ENCODE measurements around the gene RAB11FIP3. TPM values are rescaled to one million over a fixed set of nuclear protein-coding genes. Genes with fewer than 3 reads are reported as not detected.

RAB11FIP3 gene
- total RNA-seq (2021): 38.4 and 42.4 TPM in 2 replicates
- percentile 51 among the genes with signal in this experiment for Bru-seq, nascent RNA
- BruChase-seq, experiment 1, labeled RNA remaining after a 2-hour chase: percentile 58 among the genes with signal in this experiment
- BruChase-seq, experiment 2, labeled RNA remaining after a 6-hour chase: percentile 65 among the genes with signal in this experiment
- long read RNA-seq, full-length matches to known transcripts: 11 of 31 reads
- long read RNA-seq, partial matches to known transcripts: 14 of 31 reads
- long read RNA-seq, other reads (novel, unspliced or antisense): 6 of 31 reads

GRCh38 chr16:425082-425718, at the start of gene RAB11FIP3:
Gene RAB11FIP3, plus strand, starts transcription at chr16:425649. Its CDS starts 358 bp downstream, at chr16:426007.
- H3K4me1 ChIP-seq (replicated peaks; ENCODE audit: insufficient read depth): peaks cover 22% of the 10 kb centered on the region
- H3K4me2 ChIP-seq: peak within 1 kb of the TSS; percentile 97
- H3K79me2 ChIP-seq (ENCODE audit: low read depth): peaks cover 10% of the 10 kb centered on the region
- no peaks in the 10 kb centered on the region for H3K27me3 ChIP-seq (ENCODE audit: insufficient read depth, low read depth)
- intact Hi-C loops (cut with micrococcal nuclease; ENCODE audit: unreplicated experiment): loop anchor here (5.0 kb wide), 1 partner anchor 102 kb away; the partner anchor contains the start of gene CAPN15
- H3K27ac ChIP-seq: no peak within 1 kb of the TSS
- H4K20me1 ChIP-seq (ENCODE audit: insufficient read depth): no peaks in the 10 kb centered on the region; the same call in 1 of the 2 replicates
- no TSS peak for BruUV-seq (replicated peaks)
- TF ChIP-seq CTCF (conservative IDR thresholded peaks at IDR 0.05): no peak; the same call in 1 of the 2 replicates
- no peak for TF ChIP-seq EZH2 (IDR thresholded peaks at IDR 0.05; ENCODE audit: low read depth)
- H3K9me3 ChIP-seq (ENCODE audit: insufficient read depth, low read depth): no peaks in the 10 kb centered on the region
- ChIA-PET CTCF (interaction anchor here (0.5 to 0.7 kb wide), 3 partner anchors 16 to 72 kb away, joined by 3 to 7 read pairs (median 3); no protein-coding TSS in a partner anchor), POLR2A (ENCODE audit: unreplicated experiment) (no interaction called here)
- H3K9me2 ChIP-seq (ENCODE audit: insufficient read depth): no peaks in the 10 kb centered on the region
- H3F3A ChIP-seq (ENCODE audit: insufficient read depth, low read depth): peaks cover 19% of the 10 kb centered on the region
- peak within 1 kb of the TSS; percentile 68 for H3K4me3 ChIP-seq
- no peaks in the 10 kb centered on the region for H3K36me3 ChIP-seq (ENCODE audit: low read depth)
- DNase-seq: peak; percentile 57 to 81
- peak within 1 kb of the TSS; percentile 100 for H2AFZ ChIP-seq

- no peaks in the 10 kb centered on the region for H3K9me3 ChIP-seq (ENCODE audit: insufficient read depth, low read depth)
- ChIA-PET CTCF (no interaction called here), POLR2A (ENCODE audit: unreplicated experiment) (no interaction called here)
- TF ChIP-seq EZH2 (IDR thresholded peaks at IDR 0.05; ENCODE audit: low read depth): no peak
- TF ChIP-seq CTCF (conservative IDR thresholded peaks at IDR 0.05): no peak
- no peaks in the 10 kb centered on the region for H3K4me1 ChIP-seq (replicated peaks; ENCODE audit: insufficient read depth)
- DNase-seq: no peak
- no peak overlapping the region for H3K4me2 ChIP-seq
- H2AFZ ChIP-seq: no peak overlapping the region
- H4K20me1 ChIP-seq (ENCODE audit: insufficient read depth): no peaks in the 10 kb centered on the region
- H3F3A ChIP-seq (ENCODE audit: insufficient read depth, low read depth): 0 out of 2 replicates have a peak, but pooled peaks cover 5% of the 10 kb centered on the region
- no peak overlapping the region for H3K27ac ChIP-seq
- no TSS peak for BruUV-seq (replicated peaks)
- no peak overlapping the region for H3K4me3 ChIP-seq
- intact Hi-C loops (cut with micrococcal nuclease; ENCODE audit: unreplicated experiment): no loop called here
- no peaks in the 10 kb centered on the region for H3K27me3 ChIP-seq (ENCODE audit: insufficient read depth, low read depth)
- H3K36me3 ChIP-seq (ENCODE audit: low read depth): no peaks in the 10 kb centered on the region
- H3K79me2 ChIP-seq (ENCODE audit: low read depth): no peaks in the 10 kb centered on the region
- H3K9me2 ChIP-seq (ENCODE audit: insufficient read depth): no peaks in the 10 kb centered on the region
These were observed 49.3 kb upstream of the RAB11FIP3 start for GRCh38 chr16:375927-376816.

- ChIA-PET POLR2A (ENCODE audit: unreplicated experiment) (no interaction called here), CTCF (no interaction called here)
- DNase-seq: no peak
- no TSS peak for BruUV-seq (replicated peaks)
- no peaks in the 10 kb centered on the region for H3K9me2 ChIP-seq (ENCODE audit: insufficient read depth)
- no peak overlapping the region for H3K27ac ChIP-seq
- TF ChIP-seq CTCF (conservative IDR thresholded peaks at IDR 0.05) (no peak), EZH2 (IDR thresholded peaks at IDR 0.05; ENCODE audit: low read depth) (no peak)
- H3F3A ChIP-seq (ENCODE audit: insufficient read depth, low read depth): 0 out of 2 replicates have a peak, but pooled peaks cover 5% of the 10 kb centered on the region
- H3K79me2 ChIP-seq (ENCODE audit: low read depth): no peaks in the 10 kb centered on the region
- H3K4me2 ChIP-seq: no peak overlapping the region
- H2AFZ ChIP-seq: no peak overlapping the region
- intact Hi-C loops (cut with micrococcal nuclease; ENCODE audit: unreplicated experiment): no loop called here
- no peaks in the 10 kb centered on the region for H3K36me3 ChIP-seq (ENCODE audit: low read depth)
- H3K9me3 ChIP-seq (ENCODE audit: insufficient read depth, low read depth): no peaks in the 10 kb centered on the region
- no peak overlapping the region for H3K4me3 ChIP-seq
- no peaks in the 10 kb centered on the region for H4K20me1 ChIP-seq (ENCODE audit: insufficient read depth)
- no peaks in the 10 kb centered on the region for H3K27me3 ChIP-seq (ENCODE audit: insufficient read depth, low read depth)
- H3K4me1 ChIP-seq (replicated peaks; ENCODE audit: insufficient read depth): no peaks in the 10 kb centered on the region
These were observed 48.5 kb upstream of the RAB11FIP3 start for GRCh38 chr16:376817-377418.

All from PC-9 (cell line).